ENCODE results near the gene MYG1. TPM values are rescaled to one million over a fixed set of nuclear protein-coding genes. Genes with fewer than 3 reads are reported as not detected.

MYG1 gene
- total and polyA plus RNA-seq, 8 donors, result 25.4 to 76.9 (median 32.0) TPM

GRCh38 chr12:53336181-53336681 is 36.7 kb downstream of the MYG1 start, which contains the start of gene SP7:
Gene SP7 (minus strand): TSS chr12:53336354. CDS start chr12:53335646, 708 bp downstream.
- TF ChIP-seq, protein P1, sequence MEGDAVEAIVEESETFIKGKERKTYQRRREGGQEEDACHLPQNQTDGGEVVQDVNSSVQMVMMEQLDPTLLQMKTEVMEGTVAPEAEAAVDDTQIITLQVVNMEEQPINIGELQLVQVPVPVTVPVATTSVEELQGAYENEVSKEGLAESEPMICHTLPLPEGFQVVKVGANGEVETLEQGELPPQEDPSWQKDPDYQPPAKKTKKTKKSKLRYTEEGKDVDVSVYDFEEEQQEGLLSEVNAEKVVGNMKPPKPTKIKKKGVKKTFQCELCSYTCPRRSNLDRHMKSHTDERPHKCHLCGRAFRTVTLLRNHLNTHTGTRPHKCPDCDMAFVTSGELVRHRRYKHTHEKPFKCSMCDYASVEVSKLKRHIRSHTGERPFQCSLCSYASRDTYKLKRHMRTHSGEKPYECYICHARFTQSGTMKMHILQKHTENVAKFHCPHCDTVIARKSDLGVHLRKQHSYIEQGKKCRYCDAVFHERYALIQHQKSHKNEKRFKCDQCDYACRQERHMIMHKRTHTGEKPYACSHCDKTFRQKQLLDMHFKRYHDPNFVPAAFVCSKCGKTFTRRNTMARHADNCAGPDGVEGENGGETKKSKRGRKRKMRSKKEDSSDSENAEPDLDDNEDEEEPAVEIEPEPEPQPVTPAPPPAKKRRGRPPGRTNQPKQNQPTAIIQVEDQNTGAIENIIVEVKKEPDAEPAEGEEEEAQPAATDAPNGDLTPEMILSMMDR (IDR thresholded peaks at IDR 0.05), result no peak
- ATAC-seq (no peak), DNase-seq (no peak), FAIRE-seq (no peak)
- Histone ChIP-seq H3K4me3 (no peak within 1 kb of the TSS), H3K36me3 (no peaks in the 10 kb centered on the region), H3K27me3 (no peaks in the 10 kb centered on the region), H3K27ac (no peak within 1 kb of the TSS), H3K4me1 (no peaks in the 10 kb centered on the region), H3K9me3 (no peaks in the 10 kb centered on the region)
- intact Hi-C loops (cut with DNase I), result no loop called here
- WGBS, 2 donors, result 54 to 66% methylated on average over 14 to 15 of the region's 15 CpGs

DNA sequence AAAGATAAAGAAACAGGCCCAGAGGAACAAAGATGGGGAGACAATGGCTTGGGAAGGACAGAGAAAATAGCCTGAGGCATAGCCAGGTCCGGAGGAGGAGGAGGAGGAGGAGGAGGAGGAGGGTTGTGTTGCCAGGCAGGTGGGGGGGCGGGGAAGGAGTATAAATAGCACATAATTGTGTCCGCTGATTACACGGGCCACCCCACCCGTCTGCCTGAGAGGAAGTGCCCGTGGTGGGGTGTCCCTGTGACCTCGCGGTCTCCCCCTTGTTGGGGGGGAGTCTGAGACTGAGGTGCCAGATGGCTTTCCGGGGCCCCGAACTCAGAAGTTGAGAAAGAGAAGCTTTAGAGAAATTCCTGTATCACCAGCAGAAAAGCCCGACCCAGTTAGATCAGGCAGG is 38.5 kb downstream of the MYG1 start:
- Histone ChIP-seq H3K9me3 (no peaks in the 10 kb centered on the region), H3K27me3 (no peaks in the 10 kb centered on the region), H3K4me3 (no peak overlapping the region), H3K4me1 (no peaks in the 10 kb centered on the region), H3K36me3 (no peaks in the 10 kb centered on the region), H3K27ac (no peak overlapping the region)
- DNase-seq (no peak), FAIRE-seq (no peak), ATAC-seq (no peak)
- intact Hi-C loops (cut with DNase I), result no loop called here
- 30 to 34% methylated on average over 11 of the region's 11 CpGs for WGBS, 2 donors
- TF ChIP-seq, protein P1 (IDR thresholded peaks at IDR 0.05), result no peak

GRCh38 chr12:53338916-53339315 is 39.4 kb downstream of the MYG1 start:
- no peaks in the 10 kb centered on the region for H3K27me3 ChIP-seq
- no peaks in the 10 kb centered on the region for H3K9me3 ChIP-seq
- TF ChIP-seq, protein P1 (IDR thresholded peaks at IDR 0.05), result no peak
- H3K36me3 ChIP-seq, result no peaks in the 10 kb centered on the region
- peak in 1 of 6 donors; percentile 62 for DNase-seq
- H3K4me3 ChIP-seq, result no peak overlapping the region
- FAIRE-seq, result no peak
- WGBS, 2 donors, result 51 to 67% methylated on average over 5 to 6 of the region's 6 CpGs
- intact Hi-C loops (cut with DNase I), result no loop called here
- no peak overlapping the region for H3K27ac ChIP-seq
- no peak for ATAC-seq
- H3K4me1 ChIP-seq, result no peaks in the 10 kb centered on the region

DNA sequence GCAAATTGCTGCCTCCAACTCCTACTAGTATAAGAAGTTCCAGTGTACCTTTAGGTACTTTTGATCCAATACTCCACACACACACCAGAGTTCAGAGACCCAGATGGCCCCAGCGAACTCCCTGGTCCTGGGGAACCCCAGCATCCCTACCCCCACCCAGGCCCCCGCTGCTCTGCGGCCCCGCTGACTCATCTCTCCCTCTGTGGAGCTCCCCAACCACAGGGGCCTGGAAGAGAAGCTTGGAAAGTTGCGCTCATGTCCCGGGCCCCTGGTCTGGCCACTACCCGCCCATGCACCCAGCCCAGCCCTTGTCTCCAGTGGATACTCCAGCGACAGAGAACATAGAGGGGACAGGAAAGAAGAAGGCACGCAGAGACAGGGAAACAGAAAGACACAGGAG is 40.9 kb downstream of the MYG1 start:
- no peak overlapping the region for H3K4me3 ChIP-seq
- intact Hi-C loops (cut with DNase I), result no loop called here
- ATAC-seq (no peak), DNase-seq (no peak), FAIRE-seq (no peak)
- H3K27me3 ChIP-seq, result no peaks in the 10 kb centered on the region
- H3K9me3 ChIP-seq, result no peaks in the 10 kb centered on the region
- H3K4me1 ChIP-seq, result no peaks in the 10 kb centered on the region
- no peaks in the 10 kb centered on the region for H3K36me3 ChIP-seq
- TF ChIP-seq, protein P1 (IDR thresholded peaks at IDR 0.05), result no peak
- WGBS, 2 donors, result 77 to 87% methylated on average over 9 of the region's 9 CpGs
- no peak overlapping the region for H3K27ac ChIP-seq

DNA sequence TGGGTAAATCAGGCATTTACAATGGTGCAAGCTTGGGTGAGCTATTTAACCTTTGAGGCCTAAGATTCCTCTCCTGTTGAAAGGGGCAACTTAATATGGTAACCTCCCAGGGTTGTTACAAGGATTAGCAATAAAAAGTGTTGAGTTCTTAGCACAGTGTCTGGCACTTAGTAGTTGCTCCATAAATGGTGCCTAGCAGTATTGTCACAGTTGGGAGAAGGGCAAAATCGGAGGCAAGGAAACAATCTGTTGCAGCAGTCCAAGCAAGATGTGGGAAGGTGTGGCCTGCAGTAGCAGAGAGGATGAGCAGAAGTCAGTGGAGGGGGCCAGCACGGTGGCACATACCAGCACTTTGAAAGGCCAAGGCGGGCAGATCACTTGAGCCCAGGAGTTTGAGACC is 44.0 kb downstream of the MYG1 start:
- TF ChIP-seq, protein P1 (IDR thresholded peaks at IDR 0.05), result no peak
- ATAC-seq, result no peak
- no peak for FAIRE-seq
- H3K36me3 ChIP-seq, result no peaks in the 10 kb centered on the region
- no peaks in the 10 kb centered on the region for H3K4me1 ChIP-seq
- 59 to 65% methylated on average over 3 of the region's 3 CpGs for WGBS, 2 donors
- no peaks in the 10 kb centered on the region for H3K9me3 ChIP-seq
- no peaks in the 10 kb centered on the region for H3K27me3 ChIP-seq
- DNase-seq, result no peak
- intact Hi-C loops (cut with DNase I), result no loop called here
- H3K4me3 ChIP-seq, result no peak overlapping the region
- no peak overlapping the region for H3K27ac ChIP-seq
